WTC11 (cell line): ENCODE results near the gene INSM2. TPM values are rescaled to one million over a fixed set of nuclear protein-coding genes. Genes with fewer than 3 reads are reported as not detected.

Experiments used
- ATAC-seq: fragments of 200-7000 bp; cut with Tn5 transposase; 2 replicates; pipeline ENCODE4 v1.10.0; 2021; ENCODE audit warnings: mild to moderate bottlenecking, moderate library complexity
- CTCF ChIA-PET: fragments of 300-600 bp; sonication (Branson Sonifier 250); formaldehyde crosslinking; loops from one replicate; lab custom pipeline; 2021; ENCODE audit warnings: antibody characterized with exemption; lab: Charles Lee
- POLR2A ChIA-PET: fragments of 350-600 bp; sonication (Branson Sonifier 250); formaldehyde crosslinking; loops from one replicate; lab custom pipeline; 2021; ENCODE audit warnings: antibody characterized with exemption; lab: Charles Lee
- DNase-seq: peaks from one replicate; pipeline ENCODE4 v3.0.0; 2021; ENCODE audit warnings: low spot score
- H3K27ac Mint-ChIP-seq: 2 replicates; pipeline ENCODE4 v1.8.0; 2021; ENCODE audit warnings: mixed read lengths
- H3K27me3 Mint-ChIP-seq: 2 replicates; pipeline ENCODE4 v1.8.0; 2021; ENCODE audit warnings: low read depth, mild to moderate bottlenecking, moderate library complexity, mixed read lengths
- H3K36me3 Mint-ChIP-seq: 2 replicates; pipeline ENCODE4 v1.8.0; 2021; ENCODE audit warnings: mixed read lengths
- H3K4me1 Mint-ChIP-seq: 2 replicates; pipeline ENCODE4 v1.8.0; 2022; ENCODE audit warnings: mixed read lengths
- H3K4me3 Mint-ChIP-seq: 2 replicates; pipeline ENCODE4 v1.8.0; 2021; ENCODE audit warnings: mild to moderate bottlenecking, moderate library complexity, mixed read lengths
- H3K9me3 Mint-ChIP-seq: 2 replicates; pipeline ENCODE4 v1.8.0; 2021; ENCODE audit warnings: mixed read lengths
- ARID4B ChIP-seq: sonication (generic); formaldehyde crosslinking; IDR thresholded peaks from 2 replicates; pipeline ENCODE4 v1.8.0; 2023; ENCODE audit warnings: missing genetic modification reagents, mild to moderate bottlenecking, borderline replicate concordance
- CBFB ChIP-seq: sonication (generic); formaldehyde crosslinking; IDR thresholded peaks from 2 replicates; pipeline ENCODE4 v1.8.1; 2022; ENCODE audit warnings: mild to moderate bottlenecking, low read depth, missing genetic modification reagents
- CDX4 ChIP-seq: fragments of 250-450 bp; sonication (Bioruptor Pico); IDR thresholded peaks from 2 replicates; pipeline ENCODE4 v1.9.0; 2021; ENCODE audit warnings: moderate library complexity, mild to moderate bottlenecking, inconsistent platforms, borderline replicate concordance
- FOXJ3 ChIP-seq: sonication (generic); formaldehyde crosslinking; IDR thresholded peaks from 2 replicates; pipeline ENCODE4 v1.9.0; 2021; ENCODE audit warnings: missing genetic modification reagents, mild to moderate bottlenecking, borderline replicate concordance
- FOXP1 ChIP-seq: sonication (generic); formaldehyde crosslinking; IDR thresholded peaks from 2 replicates; pipeline ENCODE4 v1.8.0; 2022; ENCODE audit warnings: missing genetic modification reagents, mild to moderate bottlenecking, moderate library complexity, borderline replicate concordance
- NR3C1 ChIP-seq: sonication (generic); formaldehyde crosslinking; conservative IDR thresholded peaks from 2 replicates; pipeline ENCODE4 v1.8.1; 2023; ENCODE audit warnings: low read depth, mild to moderate bottlenecking, missing genetic modification reagents
- PREB ChIP-seq: sonication (generic); formaldehyde crosslinking; IDR thresholded peaks from 2 replicates; pipeline ENCODE4 v1.8.1; 2022; ENCODE audit warnings: mild to moderate bottlenecking, missing genetic modification reagents, moderate library complexity, borderline replicate concordance
- RELA ChIP-seq: sonication (generic); formaldehyde crosslinking; IDR thresholded peaks from 2 replicates; pipeline ENCODE4 v1.8.1; 2022; ENCODE audit warnings: missing genetic modification reagents, mild to moderate bottlenecking, borderline replicate concordance
- SMAD3 ChIP-seq: sonication (generic); formaldehyde crosslinking; IDR thresholded peaks from 2 replicates; pipeline ENCODE4 v1.8.0; 2022; ENCODE audit warnings: missing genetic modification reagents, mild to moderate bottlenecking, borderline replicate concordance
- SOX15 ChIP-seq: fragments of 250-450 bp; sonication (Bioruptor Pico); IDR thresholded peaks from 2 replicates; pipeline ENCODE4 v1.9.0; 2021; ENCODE audit warnings: mild to moderate bottlenecking
- TEAD4 ChIP-seq: sonication (generic); formaldehyde crosslinking; IDR thresholded peaks from 2 replicates; pipeline ENCODE4 v1.8.0; 2022; ENCODE audit warnings: mild to moderate bottlenecking, missing genetic modification reagents
- TP53 ChIP-seq: sonication (generic); formaldehyde crosslinking; IDR thresholded peaks from 2 replicates; pipeline ENCODE4 v1.8.1; 2023; ENCODE audit warnings: mild to moderate bottlenecking, missing genetic modification reagents
- USF1 ChIP-seq: sonication (generic); formaldehyde crosslinking; IDR thresholded peaks from 2 replicates; pipeline ENCODE4 v1.8.0; 2022; ENCODE audit warnings: mild to moderate bottlenecking, missing genetic modification reagents
- ZNF219 ChIP-seq: sonication (generic); formaldehyde crosslinking; IDR thresholded peaks from 2 replicates; pipeline ENCODE4 v1.8.0; 2023; ENCODE audit warnings: missing genetic modification reagents, mild to moderate bottlenecking, borderline replicate concordance
- ZNF232 ChIP-seq: sonication (generic); formaldehyde crosslinking; IDR thresholded peaks from 2 replicates; pipeline ENCODE4 v1.8.0; 2022; ENCODE audit warnings: mild to moderate bottlenecking, missing genetic modification reagents
- total RNA-seq: library from RNA; stranded (reverse); gene quantifications from 3 replicates; pipeline ENCODE4 v1.2.3, GENCODE V29; 2021
- TF ChIP-seq, protein P1 (sequence below): sonication (generic); formaldehyde crosslinking; conservative IDR thresholded peaks from 2 replicates; pipeline ENCODE4 v1.8.1; 2023; ENCODE audit warnings: mild to moderate bottlenecking, low read depth, missing genetic modification reagents, moderate library complexity
- TF ChIP-seq, protein P2 (sequence below): fragments of 250-450 bp; sonication (Bioruptor Pico); IDR thresholded peaks from 2 replicates; pipeline ENCODE4 v2.1.2; 2022; ENCODE audit warnings: mild to moderate bottlenecking, moderate library complexity
- TF ChIP-seq, protein P3 (sequence below): sonication (generic); formaldehyde crosslinking; IDR thresholded peaks from 2 replicates; pipeline ENCODE4 v1.8.0; 2022; ENCODE audit warnings: mild to moderate bottlenecking, missing genetic modification reagents
- TF ChIP-seq, protein P4 (sequence below): sonication (generic); formaldehyde crosslinking; IDR thresholded peaks from 2 replicates; pipeline ENCODE4 v1.8.1; 2022; ENCODE audit warnings: low read depth, missing genetic modification reagents, borderline replicate concordance
- TF ChIP-seq, protein P5 (sequence below): fragments of 250-450 bp; sonication (Bioruptor Pico); IDR thresholded peaks from 2 replicates; pipeline ENCODE4 v1.9.0; 2021; ENCODE audit warnings: mild to moderate bottlenecking

The INSM2 gene
- total RNA-seq, 1 experiment from 2014 or later: 0.07 TPM

GRCh38 chr14:35519986-35520385 lies 14.0 kb upstream of the INSM2 start:
- H3K4me1 Mint-ChIP-seq: no peaks in the 10 kb centered on the region
- no peak overlapping the region for H3K27ac Mint-ChIP-seq
- ChIA-PET CTCF (no interaction called here), POLR2A (no interaction called here)
- no peak for ATAC-seq
- H3K9me3 Mint-ChIP-seq: peaks cover 11% of the 10 kb centered on the region
- 0 out of 2 replicates have a peak, but pooled peaks cover 2% of the 10 kb centered on the region for H3K27me3 Mint-ChIP-seq
- no peak for DNase-seq
- H3K4me3 Mint-ChIP-seq: no peak overlapping the region
- TF ChIP-seq FOXP1: no peak
- TF ChIP-seq CDX4: no peak
- TF ChIP-seq, protein P1, sequence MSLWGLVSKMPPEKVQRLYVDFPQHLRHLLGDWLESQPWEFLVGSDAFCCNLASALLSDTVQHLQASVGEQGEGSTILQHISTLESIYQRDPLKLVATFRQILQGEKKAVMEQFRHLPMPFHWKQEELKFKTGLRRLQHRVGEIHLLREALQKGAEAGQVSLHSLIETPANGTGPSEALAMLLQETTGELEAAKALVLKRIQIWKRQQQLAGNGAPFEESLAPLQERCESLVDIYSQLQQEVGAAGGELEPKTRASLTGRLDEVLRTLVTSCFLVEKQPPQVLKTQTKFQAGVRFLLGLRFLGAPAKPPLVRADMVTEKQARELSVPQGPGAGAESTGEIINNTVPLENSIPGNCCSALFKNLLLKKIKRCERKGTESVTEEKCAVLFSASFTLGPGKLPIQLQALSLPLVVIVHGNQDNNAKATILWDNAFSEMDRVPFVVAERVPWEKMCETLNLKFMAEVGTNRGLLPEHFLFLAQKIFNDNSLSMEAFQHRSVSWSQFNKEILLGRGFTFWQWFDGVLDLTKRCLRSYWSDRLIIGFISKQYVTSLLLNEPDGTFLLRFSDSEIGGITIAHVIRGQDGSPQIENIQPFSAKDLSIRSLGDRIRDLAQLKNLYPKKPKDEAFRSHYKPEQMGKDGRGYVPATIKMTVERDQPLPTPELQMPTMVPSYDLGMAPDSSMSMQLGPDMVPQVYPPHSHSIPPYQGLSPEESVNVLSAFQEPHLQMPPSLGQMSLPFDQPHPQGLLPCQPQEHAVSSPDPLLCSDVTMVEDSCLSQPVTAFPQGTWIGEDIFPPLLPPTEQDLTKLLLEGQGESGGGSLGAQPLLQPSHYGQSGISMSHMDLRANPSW: no peak
- no peak for TF ChIP-seq ZNF219 (CRISPR knock-in tag)
- TF ChIP-seq, protein P2, sequence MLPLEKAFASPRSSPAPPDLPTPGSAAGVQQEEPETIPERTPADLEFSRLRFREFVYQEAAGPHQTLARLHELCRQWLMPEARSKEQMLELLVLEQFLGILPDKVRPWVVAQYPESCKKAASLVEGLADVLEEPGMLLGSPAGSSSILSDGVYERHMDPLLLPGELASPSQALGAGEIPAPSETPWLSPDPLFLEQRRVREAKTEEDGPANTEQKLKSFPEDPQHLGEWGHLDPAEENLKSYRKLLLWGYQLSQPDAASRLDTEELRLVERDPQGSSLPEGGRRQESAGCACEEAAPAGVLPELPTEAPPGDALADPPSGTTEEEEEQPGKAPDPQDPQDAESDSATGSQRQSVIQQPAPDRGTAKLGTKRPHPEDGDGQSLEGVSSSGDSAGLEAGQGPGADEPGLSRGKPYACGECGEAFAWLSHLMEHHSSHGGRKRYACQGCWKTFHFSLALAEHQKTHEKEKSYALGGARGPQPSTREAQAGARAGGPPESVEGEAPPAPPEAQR (CRISPR knock-in tag): no peak
- TF ChIP-seq TEAD4 (CRISPR knock-in tag): no peak
- TF ChIP-seq SOX15: no peak
- TF ChIP-seq, protein P3, sequence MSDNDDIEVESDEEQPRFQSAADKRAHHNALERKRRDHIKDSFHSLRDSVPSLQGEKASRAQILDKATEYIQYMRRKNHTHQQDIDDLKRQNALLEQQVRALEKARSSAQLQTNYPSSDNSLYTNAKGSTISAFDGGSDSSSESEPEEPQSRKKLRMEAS (CRISPR knock-in tag): no peak
- no peak for TF ChIP-seq FOXJ3 (CRISPR knock-in tag)
- TF ChIP-seq USF1 (CRISPR knock-in tag): no peak
- TF ChIP-seq, protein P4, sequence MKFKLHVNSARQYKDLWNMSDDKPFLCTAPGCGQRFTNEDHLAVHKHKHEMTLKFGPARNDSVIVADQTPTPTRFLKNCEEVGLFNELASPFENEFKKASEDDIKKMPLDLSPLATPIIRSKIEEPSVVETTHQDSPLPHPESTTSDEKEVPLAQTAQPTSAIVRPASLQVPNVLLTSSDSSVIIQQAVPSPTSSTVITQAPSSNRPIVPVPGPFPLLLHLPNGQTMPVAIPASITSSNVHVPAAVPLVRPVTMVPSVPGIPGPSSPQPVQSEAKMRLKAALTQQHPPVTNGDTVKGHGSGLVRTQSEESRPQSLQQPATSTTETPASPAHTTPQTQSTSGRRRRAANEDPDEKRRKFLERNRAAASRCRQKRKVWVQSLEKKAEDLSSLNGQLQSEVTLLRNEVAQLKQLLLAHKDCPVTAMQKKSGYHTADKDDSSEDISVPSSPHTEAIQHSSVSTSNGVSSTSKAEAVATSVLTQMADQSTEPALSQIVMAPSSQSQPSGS: no peak
- no peak for TF ChIP-seq ZNF232 (CRISPR knock-in tag)
- no peak for TF ChIP-seq CBFB (CRISPR knock-in tag)
- no peak for TF ChIP-seq PREB (CRISPR knock-in tag)
- no peak for TF ChIP-seq SMAD3
- TF ChIP-seq NR3C1: no peak
- no peak for TF ChIP-seq RELA (CRISPR knock-in tag)
- TF ChIP-seq, protein P5, sequence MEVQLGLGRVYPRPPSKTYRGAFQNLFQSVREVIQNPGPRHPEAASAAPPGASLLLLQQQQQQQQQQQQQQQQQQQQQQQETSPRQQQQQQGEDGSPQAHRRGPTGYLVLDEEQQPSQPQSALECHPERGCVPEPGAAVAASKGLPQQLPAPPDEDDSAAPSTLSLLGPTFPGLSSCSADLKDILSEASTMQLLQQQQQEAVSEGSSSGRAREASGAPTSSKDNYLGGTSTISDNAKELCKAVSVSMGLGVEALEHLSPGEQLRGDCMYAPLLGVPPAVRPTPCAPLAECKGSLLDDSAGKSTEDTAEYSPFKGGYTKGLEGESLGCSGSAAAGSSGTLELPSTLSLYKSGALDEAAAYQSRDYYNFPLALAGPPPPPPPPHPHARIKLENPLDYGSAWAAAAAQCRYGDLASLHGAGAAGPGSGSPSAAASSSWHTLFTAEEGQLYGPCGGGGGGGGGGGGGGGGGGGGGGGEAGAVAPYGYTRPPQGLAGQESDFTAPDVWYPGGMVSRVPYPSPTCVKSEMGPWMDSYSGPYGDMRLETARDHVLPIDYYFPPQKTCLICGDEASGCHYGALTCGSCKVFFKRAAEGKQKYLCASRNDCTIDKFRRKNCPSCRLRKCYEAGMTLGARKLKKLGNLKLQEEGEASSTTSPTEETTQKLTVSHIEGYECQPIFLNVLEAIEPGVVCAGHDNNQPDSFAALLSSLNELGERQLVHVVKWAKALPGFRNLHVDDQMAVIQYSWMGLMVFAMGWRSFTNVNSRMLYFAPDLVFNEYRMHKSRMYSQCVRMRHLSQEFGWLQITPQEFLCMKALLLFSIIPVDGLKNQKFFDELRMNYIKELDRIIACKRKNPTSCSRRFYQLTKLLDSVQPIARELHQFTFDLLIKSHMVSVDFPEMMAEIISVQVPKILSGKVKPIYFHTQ (CRISPR knock-in tag): no peak
- no peak for TF ChIP-seq TP53 (CRISPR knock-in tag)
- TF ChIP-seq ARID4B (CRISPR knock-in tag): no peak
- peaks cover 3% of the 10 kb centered on the region; the same call in 1 of the 2 replicates for H3K36me3 Mint-ChIP-seq
